Measurements from ENCODE around the gene KLHL21.

Gene KLHL21

DNA sequence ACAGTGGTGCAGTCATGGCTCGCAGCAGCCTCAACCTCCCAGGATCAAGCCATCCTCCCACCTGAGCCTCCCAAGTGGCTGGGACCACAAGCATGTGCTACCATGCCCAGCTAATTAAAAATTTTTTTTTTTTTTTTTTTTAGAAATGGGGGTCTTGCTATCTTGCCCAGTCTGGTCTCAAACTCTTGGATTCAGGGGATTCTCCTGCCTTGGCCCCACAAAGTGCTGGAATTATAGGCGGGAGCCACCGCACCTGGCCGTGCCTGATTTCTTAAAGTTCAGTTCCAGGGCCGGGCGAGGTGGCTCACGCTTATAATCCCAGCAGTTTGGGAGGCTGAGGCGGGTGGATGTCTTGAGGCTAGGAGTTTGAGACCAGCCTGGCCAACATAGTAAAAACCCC lies 28.4 kb upstream of the KLHL21 start:
- H3K4me3 ChIP-seq (replicated peaks; ENCODE audit: low read depth, low read length) = no peak overlapping the region
- TF ChIP-seq, protein P1, sequence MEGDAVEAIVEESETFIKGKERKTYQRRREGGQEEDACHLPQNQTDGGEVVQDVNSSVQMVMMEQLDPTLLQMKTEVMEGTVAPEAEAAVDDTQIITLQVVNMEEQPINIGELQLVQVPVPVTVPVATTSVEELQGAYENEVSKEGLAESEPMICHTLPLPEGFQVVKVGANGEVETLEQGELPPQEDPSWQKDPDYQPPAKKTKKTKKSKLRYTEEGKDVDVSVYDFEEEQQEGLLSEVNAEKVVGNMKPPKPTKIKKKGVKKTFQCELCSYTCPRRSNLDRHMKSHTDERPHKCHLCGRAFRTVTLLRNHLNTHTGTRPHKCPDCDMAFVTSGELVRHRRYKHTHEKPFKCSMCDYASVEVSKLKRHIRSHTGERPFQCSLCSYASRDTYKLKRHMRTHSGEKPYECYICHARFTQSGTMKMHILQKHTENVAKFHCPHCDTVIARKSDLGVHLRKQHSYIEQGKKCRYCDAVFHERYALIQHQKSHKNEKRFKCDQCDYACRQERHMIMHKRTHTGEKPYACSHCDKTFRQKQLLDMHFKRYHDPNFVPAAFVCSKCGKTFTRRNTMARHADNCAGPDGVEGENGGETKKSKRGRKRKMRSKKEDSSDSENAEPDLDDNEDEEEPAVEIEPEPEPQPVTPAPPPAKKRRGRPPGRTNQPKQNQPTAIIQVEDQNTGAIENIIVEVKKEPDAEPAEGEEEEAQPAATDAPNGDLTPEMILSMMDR (IDR thresholded peaks at IDR 0.05; ENCODE audit: low read depth, low read length, missing control alignments) = no peak

DNA sequence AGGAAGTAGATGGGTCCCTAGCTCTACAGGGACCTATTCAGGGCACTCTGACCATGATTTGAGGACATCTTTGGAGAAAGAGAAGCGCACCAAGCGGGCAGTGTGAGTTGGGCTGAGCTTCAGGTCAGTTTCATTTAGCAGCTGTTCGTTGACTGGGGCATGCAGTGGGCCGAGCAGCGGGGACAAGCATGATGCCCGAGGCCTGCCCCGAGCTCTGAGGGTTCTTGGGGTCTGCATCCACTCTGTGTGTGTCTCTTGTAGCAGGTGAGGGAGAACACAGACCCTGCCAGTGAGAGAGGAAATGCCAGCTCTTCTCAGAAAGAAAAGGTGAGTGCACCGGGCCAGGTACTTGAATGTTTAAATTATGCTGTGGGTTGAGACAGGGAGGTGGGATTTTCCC lies 27.4 kb upstream of the KLHL21 start:
- no peak for DNase-seq (ENCODE audit: extremely low read depth, low read depth)
- no peak overlapping the region for H3K4me3 ChIP-seq (replicated peaks; ENCODE audit: low read depth, low read length)
- TF ChIP-seq, protein P1 (IDR thresholded peaks at IDR 0.05; ENCODE audit: low read depth, low read length, missing control alignments) = no peak

More for the DNA sequence above, 28.4 kb upstream of the KLHL21 start:
- no peak for DNase-seq (ENCODE audit: extremely low read depth, low read depth)

DNA sequence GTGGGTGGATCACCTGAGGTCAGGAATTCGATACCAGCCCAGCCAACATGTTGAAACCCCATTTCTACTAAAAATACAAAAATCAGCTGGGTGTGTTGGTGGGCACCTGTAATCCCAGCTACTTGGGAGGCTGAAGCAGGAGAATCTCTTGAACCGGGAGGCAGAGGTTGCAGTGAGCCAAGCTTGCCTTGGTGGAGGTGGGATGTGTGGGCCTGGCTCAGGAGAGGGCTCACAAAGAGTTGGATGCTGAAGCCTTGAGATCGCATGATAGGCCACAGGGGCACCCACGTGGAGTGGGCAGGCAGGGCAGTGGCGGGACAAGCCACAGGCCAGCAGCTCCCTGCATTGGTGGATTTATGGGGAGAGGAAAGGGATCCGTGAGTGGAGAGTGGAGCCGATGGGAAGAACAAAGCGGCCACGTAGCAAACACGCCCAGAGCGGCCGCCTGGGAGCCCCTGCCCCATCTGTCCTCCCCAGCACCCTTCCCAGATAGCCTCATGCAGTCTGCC lies 26.4 kb upstream of the KLHL21 start:
- no peak for DNase-seq (ENCODE audit: extremely low read depth, low read depth)
- no peak overlapping the region for H3K4me3 ChIP-seq (replicated peaks; ENCODE audit: low read depth, low read length)
- TF ChIP-seq, protein P1 (IDR thresholded peaks at IDR 0.05; ENCODE audit: low read depth, low read length, missing control alignments) = no peak

DNA sequence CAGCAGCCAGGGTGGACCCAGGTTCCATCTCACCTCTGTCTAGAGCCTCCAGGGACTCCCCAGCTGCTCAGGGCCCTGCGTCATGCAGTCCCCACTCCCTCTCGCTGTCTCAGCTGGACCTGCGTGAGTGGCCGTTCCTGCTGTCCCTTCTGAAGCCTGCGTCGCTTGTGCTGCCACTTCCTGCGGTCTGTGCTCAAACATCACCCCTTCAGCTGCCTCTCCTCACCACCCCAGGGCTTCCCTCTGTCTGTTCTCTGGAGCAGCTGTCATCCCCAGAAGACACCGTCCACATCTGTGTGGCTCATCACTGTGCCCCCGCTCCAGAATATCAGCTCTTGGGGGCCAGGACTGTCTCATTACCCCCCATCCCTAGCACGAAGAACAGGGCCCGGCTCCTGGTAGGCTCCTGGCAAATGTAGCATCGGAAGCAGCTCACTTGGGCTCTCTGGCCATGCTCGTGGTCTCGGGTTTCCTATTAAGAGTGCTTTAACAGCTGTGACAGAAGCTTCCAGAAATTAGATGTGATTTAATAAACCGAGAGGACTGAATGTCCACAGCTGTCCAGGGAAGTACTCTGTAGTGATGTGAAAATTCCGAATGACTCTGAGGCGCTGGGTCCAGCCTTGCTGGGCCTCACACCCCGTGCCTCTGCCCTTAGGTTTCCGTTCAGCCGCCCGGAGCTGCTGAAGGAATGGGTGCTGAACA lies 25.3 kb upstream of the KLHL21 start:
- DNase-seq (ENCODE audit: extremely low read depth, low read depth) = no peak
- H3K4me3 ChIP-seq (replicated peaks; ENCODE audit: low read depth, low read length) = no peak overlapping the region
- TF ChIP-seq, protein P1 (IDR thresholded peaks at IDR 0.05; ENCODE audit: low read depth, low read length, missing control alignments) = no peak

DNA sequence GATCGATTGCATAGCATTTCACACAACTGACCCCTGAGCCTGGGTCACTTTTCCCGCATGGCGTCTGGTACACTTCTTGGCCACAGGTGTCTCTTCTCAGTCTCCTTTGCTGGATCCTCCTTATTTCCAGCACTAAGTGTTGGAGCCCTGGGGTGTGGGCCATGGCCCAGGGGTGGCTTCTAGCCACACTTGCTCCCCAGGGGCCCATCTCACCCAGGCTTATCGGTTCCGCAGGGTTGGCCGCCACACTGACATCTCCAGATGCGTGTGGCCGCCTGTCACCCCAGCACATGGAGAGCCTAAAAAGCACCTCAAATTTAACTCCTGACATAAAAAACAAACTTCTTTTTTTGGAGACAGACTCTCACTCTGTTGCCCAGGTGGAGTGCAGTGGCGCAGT lies 24.4 kb upstream of the KLHL21 start:
- no peak for DNase-seq (ENCODE audit: extremely low read depth, low read depth)
- TF ChIP-seq, protein P1 (IDR thresholded peaks at IDR 0.05; ENCODE audit: low read depth, low read length, missing control alignments) = no peak
- H3K4me3 ChIP-seq (replicated peaks; ENCODE audit: low read depth, low read length) = no peak overlapping the region

DNA sequence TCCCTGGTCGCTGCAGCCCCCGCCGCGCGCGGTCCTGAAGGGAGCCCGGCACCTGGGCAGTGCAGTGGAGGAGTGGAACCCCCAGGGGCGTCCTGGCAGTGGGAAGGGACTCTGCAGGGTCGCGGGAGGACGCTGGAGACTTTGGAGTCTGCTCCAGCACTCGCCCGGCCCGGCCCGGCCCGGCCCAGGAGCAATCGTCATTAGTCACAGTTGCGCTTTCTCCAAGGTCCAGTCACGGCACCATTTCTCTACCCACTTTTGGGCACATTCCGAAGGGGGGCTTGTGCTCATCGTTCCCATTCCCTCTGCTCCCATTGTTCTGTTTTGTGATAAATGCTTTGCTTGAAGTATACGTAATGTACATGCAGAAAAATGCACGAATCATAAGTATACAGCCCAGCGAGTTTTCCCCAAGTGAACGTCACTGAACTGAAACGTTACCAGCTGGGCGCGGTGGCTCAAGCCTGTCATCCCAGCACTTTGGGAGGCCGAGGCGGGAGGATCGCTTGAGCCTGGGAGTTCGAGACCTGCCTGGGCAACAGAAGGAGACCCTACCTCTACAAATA lies 23.0 kb upstream of the KLHL21 start:
- no peak for DNase-seq (ENCODE audit: extremely low read depth, low read depth)
- TF ChIP-seq, protein P1 (IDR thresholded peaks at IDR 0.05; ENCODE audit: low read depth, low read length, missing control alignments) = no peak
- peak overlapping the region; percentile 74 for H3K4me3 ChIP-seq (replicated peaks; ENCODE audit: low read depth, low read length)
